ENCODE results near the gene EIF4E2.

EIF4E2 gene

DNA sequence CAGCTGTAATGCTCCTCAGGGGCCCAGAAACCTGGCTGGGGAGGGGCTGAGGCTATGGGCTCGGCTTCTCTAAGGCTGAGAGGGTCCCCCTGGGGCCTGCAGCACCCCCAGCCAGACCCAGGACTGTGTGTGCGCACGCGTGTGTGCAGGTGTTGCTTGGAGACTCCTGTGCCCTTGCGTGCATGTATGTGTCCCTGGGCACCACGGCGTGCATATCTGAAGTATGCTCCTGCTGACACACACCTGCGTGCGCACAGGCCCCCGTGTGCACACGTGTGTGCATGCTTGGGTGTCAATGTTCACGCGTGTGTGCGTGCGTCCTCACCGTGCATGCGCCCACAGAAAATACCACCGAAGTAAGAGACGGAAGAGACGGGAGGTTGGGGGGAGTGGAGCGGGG lies 48.0 kb upstream of the EIF4E2 start:
- TF ChIP-seq EZH2 (optimal IDR thresholded peaks at IDR 0.05; ENCODE audit: low read depth, low read length), result no peak
- TF ChIP-seq, protein P1, sequence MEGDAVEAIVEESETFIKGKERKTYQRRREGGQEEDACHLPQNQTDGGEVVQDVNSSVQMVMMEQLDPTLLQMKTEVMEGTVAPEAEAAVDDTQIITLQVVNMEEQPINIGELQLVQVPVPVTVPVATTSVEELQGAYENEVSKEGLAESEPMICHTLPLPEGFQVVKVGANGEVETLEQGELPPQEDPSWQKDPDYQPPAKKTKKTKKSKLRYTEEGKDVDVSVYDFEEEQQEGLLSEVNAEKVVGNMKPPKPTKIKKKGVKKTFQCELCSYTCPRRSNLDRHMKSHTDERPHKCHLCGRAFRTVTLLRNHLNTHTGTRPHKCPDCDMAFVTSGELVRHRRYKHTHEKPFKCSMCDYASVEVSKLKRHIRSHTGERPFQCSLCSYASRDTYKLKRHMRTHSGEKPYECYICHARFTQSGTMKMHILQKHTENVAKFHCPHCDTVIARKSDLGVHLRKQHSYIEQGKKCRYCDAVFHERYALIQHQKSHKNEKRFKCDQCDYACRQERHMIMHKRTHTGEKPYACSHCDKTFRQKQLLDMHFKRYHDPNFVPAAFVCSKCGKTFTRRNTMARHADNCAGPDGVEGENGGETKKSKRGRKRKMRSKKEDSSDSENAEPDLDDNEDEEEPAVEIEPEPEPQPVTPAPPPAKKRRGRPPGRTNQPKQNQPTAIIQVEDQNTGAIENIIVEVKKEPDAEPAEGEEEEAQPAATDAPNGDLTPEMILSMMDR (IDR thresholded peaks at IDR 0.05; ENCODE audit: low read length), result no peak
- TF ChIP-seq EZH2phosphoT487 (IDR thresholded peaks at IDR 0.05; ENCODE audit: low read length), result no peak
- no peaks in the 10 kb centered on the region for H3K36me3 ChIP-seq (replicated peaks; ENCODE audit: insufficient read depth, low read length)
- H4K20me1 ChIP-seq (ENCODE audit: insufficient read depth, low read length), result no peaks in the 10 kb centered on the region
- H3K27me3 ChIP-seq (replicated peaks; ENCODE audit: insufficient read depth, low read length), result peaks cover 38% of the 10 kb centered on the region
- no peaks in the 10 kb centered on the region for H3F3A ChIP-seq (ENCODE audit: insufficient read depth, low read length)
- no peak overlapping the region for H3K4me3 ChIP-seq (ENCODE audit: low read length)
- H3K9me2 ChIP-seq (replicated peaks; ENCODE audit: insufficient read depth, low read length), result no peaks in the 10 kb centered on the region
- no peaks in the 10 kb centered on the region for H3K9me3 ChIP-seq (replicated peaks; ENCODE audit: insufficient read depth, low read length)
- no peaks in the 10 kb centered on the region for H3K4me1 ChIP-seq (ENCODE audit: low read length)
- no peak overlapping the region for H3K9ac ChIP-seq (ENCODE audit: low read length)
- H3K27ac ChIP-seq (ENCODE audit: low read length), result no peak overlapping the region
- no peaks in the 10 kb centered on the region for H3K79me2 ChIP-seq (ENCODE audit: low read length)
- no peak for DNase-seq
- no peak overlapping the region for H3K4me2 ChIP-seq (ENCODE audit: low read depth, low read length)
- no peak overlapping the region for H2AFZ ChIP-seq (ENCODE audit: low read length)

DNA sequence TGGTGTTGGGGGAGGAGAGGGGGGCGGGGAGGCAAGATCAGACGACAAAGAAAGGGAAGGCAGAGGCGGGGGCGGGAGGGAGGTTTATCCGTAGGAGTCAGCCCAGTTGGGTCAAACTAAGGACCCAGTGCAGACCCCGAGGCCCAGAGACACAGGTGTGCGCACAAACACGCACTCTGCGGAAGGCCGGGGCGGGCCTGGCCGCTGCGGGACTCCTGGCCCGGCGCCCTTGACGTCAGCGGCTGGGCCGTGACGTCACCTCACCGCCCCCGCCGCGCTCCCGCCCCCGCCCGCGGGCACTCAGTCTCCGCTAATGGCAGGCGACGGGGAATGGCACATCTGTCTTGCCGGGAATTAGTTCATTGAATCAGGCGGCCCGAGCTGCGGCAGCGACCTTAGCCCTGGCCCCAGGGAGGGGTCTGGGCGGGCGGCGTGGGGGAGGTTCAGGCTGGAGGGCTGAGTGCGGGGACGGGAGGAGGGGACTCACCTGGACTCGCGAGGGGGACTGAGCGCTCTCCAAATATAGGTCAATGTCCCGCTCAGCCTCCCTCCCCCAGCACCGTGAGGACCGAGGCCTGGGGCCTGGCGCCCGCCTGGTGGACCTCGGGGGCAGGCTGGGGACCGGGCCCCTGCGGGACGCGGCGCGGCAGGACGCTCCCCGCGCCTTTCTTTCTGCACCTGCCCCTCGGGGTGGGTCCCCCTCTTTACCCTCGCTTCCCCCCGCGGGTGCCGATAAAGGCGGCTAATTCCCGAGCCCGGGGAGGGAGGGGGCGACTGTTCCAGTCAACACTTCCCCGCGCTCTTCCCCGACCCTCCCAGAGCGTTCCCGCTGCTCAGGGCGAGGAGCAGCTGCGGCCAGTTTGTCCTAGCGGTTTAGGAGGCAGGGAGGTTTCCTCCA lies 47.3 kb upstream of the EIF4E2 start:
- H3K4me1 ChIP-seq (ENCODE audit: low read length), result no peaks in the 10 kb centered on the region
- no peaks in the 10 kb centered on the region for H3F3A ChIP-seq (ENCODE audit: insufficient read depth, low read length)
- no peaks in the 10 kb centered on the region for H4K20me1 ChIP-seq (ENCODE audit: insufficient read depth, low read length)
- no peak overlapping the region for H3K9ac ChIP-seq (ENCODE audit: low read length)
- no peaks in the 10 kb centered on the region for H3K79me2 ChIP-seq (ENCODE audit: low read length)
- no peak for TF ChIP-seq EZH2phosphoT487 (IDR thresholded peaks at IDR 0.05; ENCODE audit: low read length)
- TF ChIP-seq, protein P1 (IDR thresholded peaks at IDR 0.05; ENCODE audit: low read length), result no peak
- no peak for TF ChIP-seq EZH2 (optimal IDR thresholded peaks at IDR 0.05; ENCODE audit: low read depth, low read length)
- H2AFZ ChIP-seq (ENCODE audit: low read length), result no peak overlapping the region
- no peaks in the 10 kb centered on the region for H3K9me3 ChIP-seq (replicated peaks; ENCODE audit: insufficient read depth, low read length)
- H3K27me3 ChIP-seq (replicated peaks; ENCODE audit: insufficient read depth, low read length), result peaks cover 38% of the 10 kb centered on the region
- no peaks in the 10 kb centered on the region for H3K36me3 ChIP-seq (replicated peaks; ENCODE audit: insufficient read depth, low read length)
- no peak overlapping the region for H3K4me3 ChIP-seq (ENCODE audit: low read length)
- no peak overlapping the region; the same call in 1 of the 2 replicates for H3K4me2 ChIP-seq (ENCODE audit: low read depth, low read length)
- H3K27ac ChIP-seq (ENCODE audit: low read length), result no peak overlapping the region
- no peak for DNase-seq
- no peaks in the 10 kb centered on the region for H3K9me2 ChIP-seq (replicated peaks; ENCODE audit: insufficient read depth, low read length)

DNA sequence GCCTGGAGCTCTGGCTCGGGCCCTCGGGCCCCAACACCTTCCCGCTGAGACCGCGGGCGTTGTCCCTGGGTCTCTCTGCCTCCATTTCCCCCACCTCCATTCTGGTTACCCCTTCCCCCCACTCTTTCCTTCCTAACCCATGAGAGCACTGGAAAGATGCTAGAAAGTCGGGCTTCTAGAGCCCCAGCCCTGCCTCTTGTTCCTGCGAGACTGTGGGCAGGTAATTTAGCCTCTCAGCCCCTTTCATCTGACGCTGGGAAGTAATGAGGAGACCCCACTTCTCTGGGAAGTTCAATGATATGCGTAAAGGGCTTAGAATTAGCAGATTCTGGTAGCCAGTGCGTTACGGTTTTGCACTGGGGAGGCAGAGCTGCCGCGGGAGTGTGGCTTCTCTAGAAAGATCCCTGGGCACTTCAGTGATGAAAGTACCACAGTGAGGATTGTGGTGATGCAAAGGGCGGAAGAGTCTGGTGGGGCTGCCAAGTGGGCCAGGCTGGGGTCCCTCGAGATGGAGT lies 46.6 kb upstream of the EIF4E2 start:
- Histone ChIP-seq H4K20me1 (ENCODE audit: insufficient read depth, low read length) (no peaks in the 10 kb centered on the region), H3F3A (ENCODE audit: insufficient read depth, low read length) (no peaks in the 10 kb centered on the region), H3K27ac (ENCODE audit: low read length) (no peak overlapping the region), H3K79me2 (ENCODE audit: low read length) (no peaks in the 10 kb centered on the region), H3K27me3 (replicated peaks; ENCODE audit: insufficient read depth, low read length) (peaks cover 43% of the 10 kb centered on the region), H3K4me3 (ENCODE audit: low read length) (no peak overlapping the region), H2AFZ (ENCODE audit: low read length) (no peak overlapping the region), H3K9me3 (replicated peaks; ENCODE audit: insufficient read depth, low read length) (no peaks in the 10 kb centered on the region), H3K9me2 (replicated peaks; ENCODE audit: insufficient read depth, low read length) (no peaks in the 10 kb centered on the region), H3K36me3 (replicated peaks; ENCODE audit: insufficient read depth, low read length) (no peaks in the 10 kb centered on the region), H3K4me2 (ENCODE audit: low read depth, low read length) (no peak overlapping the region), H3K4me1 (ENCODE audit: low read length) (no peaks in the 10 kb centered on the region), H3K9ac (ENCODE audit: low read length) (no peak overlapping the region)
- TF ChIP-seq EZH2 (optimal IDR thresholded peaks at IDR 0.05; ENCODE audit: low read depth, low read length), result no peak
- TF ChIP-seq EZH2phosphoT487 (IDR thresholded peaks at IDR 0.05; ENCODE audit: low read length), result no peak
- TF ChIP-seq, protein P1 (IDR thresholded peaks at IDR 0.05; ENCODE audit: low read length), result no peak
- no peak for DNase-seq
